NOMO-1 (cell line): ENCODE data around the gene GTF3C2.
A peak's percentile ranks its signal among the peaks of the same experiment; 100 is the strongest.

ENCODE experiments used
- DNase-seq, 2 experiments: peaks; one replicate each; lab custom pipeline; 2025; ENCODE audit not compliant: unreplicated experiment in 2 of 2; lab: John Stamatoyannopoulos, UW

The GTF3C2 gene, protein sequence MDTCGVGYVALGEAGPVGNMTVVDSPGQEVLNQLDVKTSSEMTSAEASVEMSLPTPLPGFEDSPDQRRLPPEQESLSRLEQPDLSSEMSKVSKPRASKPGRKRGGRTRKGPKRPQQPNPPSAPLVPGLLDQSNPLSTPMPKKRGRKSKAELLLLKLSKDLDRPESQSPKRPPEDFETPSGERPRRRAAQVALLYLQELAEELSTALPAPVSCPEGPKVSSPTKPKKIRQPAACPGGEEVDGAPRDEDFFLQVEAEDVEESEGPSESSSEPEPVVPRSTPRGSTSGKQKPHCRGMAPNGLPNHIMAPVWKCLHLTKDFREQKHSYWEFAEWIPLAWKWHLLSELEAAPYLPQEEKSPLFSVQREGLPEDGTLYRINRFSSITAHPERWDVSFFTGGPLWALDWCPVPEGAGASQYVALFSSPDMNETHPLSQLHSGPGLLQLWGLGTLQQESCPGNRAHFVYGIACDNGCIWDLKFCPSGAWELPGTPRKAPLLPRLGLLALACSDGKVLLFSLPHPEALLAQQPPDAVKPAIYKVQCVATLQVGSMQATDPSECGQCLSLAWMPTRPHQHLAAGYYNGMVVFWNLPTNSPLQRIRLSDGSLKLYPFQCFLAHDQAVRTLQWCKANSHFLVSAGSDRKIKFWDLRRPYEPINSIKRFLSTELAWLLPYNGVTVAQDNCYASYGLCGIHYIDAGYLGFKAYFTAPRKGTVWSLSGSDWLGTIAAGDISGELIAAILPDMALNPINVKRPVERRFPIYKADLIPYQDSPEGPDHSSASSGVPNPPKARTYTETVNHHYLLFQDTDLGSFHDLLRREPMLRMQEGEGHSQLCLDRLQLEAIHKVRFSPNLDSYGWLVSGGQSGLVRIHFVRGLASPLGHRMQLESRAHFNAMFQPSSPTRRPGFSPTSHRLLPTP

DNA sequence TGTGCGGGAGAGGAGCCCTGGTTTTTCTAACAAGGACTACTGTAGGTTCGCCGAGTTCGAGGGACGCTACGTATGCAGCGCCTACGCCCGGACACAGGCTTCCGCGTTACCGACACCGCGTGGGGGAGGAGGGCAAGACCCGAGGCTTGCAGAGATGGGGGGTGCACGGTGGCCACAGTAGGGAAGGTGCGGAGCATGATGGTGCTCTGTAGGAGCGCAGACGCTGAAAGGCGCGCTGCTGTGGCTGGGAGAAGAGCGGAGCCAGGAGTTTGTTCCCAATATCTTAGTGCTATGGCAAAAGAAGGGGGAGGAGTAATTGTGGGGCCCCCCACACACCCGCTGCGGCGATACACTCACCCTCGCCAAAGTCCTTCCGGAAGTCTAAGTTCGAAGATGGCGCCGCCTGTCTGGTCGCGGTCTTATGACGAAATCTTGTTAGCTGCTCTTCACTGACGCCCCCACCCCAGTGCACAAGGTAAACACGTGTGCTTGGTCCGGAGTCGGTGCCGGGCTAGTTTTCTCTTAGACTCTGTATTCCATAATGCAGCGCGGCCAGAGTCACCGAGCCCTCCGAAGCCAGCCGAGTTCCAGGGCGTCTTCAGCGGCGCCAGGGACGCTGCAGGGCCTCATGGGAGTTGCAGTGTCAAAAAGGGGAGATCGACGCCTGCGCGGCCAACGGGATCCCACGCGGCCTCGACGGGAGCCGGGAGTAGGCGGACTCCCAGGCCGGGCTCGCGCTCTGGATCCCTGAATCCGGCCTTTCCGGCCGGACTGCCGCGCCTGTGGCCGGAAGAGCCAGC is at the start of gene GTF3C2:
Gene GTF3C2, minus strand, starts transcription at position 383 of the 800 bp plus-strand sequence. CDS start 13,210 bp downstream, outside the sequence.
- peak; percentile 96 for DNase-seq

DNA sequence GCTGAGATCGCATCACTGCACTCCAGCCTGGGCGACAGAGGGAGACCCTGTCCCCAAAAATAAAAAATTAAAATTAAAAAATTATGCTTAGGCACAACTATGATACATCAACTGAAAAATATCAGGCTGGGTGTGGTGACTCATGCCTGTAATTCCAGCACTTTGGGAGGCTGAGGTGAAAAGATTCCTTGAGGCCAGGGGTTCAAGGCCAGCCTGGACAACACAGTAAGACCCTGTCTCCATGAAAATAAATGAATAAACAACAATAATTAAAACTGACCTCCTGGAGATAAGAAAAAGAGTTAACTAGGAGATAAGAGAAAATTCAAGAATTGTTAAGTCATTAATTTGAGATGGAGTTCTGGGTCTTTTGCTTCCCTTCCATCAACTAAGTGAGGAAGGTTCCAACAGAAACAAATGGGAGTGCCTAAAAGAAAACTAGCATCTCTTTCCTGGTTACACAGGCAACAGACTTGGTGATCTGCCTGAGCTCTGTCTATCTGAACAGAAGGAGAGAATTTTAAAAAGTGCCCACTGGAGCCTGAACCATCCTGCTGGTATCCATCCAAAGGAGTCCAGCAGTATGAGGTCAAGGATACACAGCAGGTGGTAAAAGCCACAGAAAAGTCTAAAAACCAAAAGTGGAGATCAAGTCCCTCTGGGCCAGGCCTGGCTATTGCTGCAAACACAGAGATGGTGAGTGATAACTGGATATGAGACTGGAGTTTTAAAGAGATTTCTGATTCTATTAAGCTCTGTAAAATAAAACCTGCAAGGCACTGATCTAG is 44.0 kb upstream of the GTF3C2 start:
- DNase-seq: no peak

DNA sequence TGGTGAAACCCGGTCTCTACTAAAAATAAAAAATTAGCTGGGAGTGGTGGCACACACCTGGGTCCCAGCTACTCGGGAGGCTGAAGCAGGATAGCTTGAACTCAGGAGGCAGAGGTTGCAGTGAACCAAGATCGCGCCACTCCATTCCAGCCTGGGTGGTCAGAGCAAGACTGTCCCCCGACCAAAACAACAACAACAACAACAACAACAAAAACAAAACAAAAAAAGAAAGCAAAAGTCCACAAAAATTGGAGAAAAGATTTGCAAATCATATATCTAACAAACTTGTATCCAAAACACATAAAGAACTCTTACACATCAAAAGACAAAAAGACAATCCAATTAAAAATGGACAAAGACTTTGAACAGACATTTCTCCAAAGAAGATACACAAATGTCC is 42.4 kb upstream of the GTF3C2 start:
- DNase-seq: no peak

DNA sequence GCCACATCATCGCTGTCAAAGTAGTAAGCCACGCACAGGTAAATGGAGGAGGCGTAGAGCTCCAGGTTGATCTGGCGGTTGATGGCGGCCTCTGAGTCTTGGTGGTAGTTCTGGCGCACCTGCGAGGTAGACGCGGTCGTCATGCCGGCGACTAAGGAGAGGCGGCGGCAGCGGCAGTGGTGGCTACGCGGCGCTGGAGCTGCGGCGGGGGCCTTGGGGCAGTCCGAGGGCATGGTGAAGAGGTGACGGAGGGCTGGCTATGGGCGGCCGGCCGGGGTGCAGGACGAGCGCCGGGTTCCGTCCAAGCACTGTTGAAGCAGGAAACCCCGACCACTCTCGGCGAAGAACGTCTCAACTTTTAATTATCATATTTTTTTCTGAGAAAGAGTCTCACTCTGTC is 36.7 kb upstream of the GTF3C2 start:
- no peak for DNase-seq

DNA sequence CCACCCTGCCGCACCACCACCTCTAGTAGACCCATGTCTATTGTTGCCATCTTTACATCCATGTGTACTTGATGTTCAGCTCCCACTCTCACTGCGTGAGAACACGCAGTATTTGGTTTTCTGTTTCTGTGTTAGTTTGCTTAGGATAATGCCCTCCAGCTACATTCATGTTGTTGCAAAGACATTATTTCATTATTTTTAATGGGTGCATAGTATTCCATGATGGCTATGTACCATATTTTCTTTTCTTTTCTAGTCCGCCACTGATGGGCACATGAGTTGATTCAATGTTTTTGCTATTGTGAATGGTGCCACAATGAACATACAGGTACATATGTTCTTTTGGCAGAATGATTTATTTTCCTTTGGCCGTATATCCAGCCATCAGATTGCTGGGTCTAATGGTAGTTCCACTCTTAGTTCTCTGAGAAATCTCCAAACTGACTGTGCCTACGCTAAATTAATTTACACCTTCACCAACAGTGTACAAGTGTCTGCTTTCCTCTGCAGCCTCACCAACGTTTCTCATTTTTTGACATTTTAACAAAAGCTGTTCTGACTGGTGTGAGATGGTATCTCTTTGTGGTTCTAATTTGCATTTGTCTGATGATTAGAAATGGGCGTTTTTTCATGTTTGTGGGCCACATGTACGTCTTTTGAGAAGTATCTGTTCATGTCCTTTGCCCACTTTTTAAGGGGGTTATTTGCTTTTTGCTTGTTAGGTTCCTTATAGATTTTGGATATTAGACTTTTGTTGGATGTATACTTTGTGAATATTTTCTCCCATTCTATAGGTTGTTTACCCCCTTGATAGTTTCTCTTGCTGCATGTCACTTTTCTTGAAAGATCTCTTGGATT is 34.5 kb upstream of the GTF3C2 start:
- DNase-seq: no peak

DNA sequence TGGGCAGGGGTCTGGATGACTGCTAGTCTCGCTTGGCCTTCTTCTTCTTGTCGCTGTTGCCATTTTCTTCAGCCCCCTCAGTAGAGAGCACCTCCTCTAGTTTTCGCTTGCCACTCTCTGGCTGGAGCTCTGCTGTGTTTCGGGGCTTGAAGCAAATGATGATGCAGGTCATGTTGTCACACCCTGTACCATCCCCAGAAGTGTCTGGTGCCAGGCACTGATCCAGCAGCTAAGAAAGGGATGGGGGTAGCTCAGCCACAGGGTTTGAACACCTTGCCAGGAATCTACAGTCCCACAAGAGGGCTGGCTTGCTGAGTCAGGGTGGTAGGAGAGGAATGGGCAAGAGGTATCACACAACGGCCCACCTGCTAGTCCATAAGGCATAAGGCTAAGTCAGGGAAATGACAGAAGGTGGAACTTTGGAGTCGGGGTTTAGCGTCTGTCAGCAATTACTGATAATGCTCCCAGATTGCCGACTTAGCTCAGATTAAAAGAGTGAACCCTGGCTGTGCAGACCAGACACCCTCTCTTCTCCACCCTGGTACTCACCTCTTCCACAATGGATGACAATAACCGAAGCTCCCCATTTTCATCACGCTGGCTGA is 25.1 kb upstream of the GTF3C2 start:
- DNase-seq: no peak

DNA sequence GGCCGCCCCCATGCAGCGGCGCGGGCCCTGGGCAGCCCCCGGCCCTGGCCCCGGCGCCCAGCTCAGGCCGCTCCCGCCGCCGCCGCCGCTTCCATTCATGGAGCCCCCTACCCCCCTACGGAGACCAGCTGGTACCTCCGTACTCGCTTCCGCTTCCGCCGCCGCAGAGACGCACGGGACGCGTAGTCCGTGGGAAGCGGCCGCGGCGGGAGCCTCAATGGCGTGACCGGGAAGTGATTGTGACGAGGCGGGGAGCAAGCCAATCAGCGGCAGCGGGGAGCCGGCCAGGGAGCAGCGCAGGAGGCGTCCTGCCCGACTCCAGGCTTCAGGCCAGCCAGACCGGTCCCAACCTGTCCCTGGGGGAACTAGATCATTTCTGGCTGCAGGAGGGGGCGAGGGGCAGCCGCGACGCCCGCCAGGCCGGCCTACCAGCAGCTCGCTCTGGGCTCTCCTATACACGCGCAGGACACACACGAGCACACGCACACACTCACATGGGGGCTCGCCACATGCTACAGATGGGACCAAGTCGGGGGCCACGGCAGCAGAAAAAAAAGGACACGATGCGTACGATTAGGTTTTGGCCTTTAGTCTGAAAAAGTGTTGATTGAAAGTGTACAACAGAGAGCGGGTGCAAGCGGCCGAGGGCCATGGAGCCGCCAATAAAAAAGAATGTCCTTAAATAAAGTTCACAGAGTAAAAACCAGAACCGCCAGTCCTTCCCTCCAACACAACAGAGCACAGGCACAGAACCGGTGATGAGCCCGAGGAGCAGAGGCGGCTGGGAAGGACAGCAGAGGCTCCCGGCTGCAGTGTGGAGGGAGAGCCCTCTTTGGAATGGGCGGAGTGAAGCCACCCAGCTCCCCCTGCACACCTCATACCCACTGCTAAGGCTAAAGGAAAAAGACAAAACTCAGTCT is 24.3 kb upstream of the GTF3C2 start, which contains the start of gene ZNF513:
Gene ZNF513, minus strand, starts transcription at position 109 of the 920 bp plus-strand sequence. CDS start 208 bp downstream, outside the sequence.
- peak; percentile 89 to 90 for DNase-seq

DNA sequence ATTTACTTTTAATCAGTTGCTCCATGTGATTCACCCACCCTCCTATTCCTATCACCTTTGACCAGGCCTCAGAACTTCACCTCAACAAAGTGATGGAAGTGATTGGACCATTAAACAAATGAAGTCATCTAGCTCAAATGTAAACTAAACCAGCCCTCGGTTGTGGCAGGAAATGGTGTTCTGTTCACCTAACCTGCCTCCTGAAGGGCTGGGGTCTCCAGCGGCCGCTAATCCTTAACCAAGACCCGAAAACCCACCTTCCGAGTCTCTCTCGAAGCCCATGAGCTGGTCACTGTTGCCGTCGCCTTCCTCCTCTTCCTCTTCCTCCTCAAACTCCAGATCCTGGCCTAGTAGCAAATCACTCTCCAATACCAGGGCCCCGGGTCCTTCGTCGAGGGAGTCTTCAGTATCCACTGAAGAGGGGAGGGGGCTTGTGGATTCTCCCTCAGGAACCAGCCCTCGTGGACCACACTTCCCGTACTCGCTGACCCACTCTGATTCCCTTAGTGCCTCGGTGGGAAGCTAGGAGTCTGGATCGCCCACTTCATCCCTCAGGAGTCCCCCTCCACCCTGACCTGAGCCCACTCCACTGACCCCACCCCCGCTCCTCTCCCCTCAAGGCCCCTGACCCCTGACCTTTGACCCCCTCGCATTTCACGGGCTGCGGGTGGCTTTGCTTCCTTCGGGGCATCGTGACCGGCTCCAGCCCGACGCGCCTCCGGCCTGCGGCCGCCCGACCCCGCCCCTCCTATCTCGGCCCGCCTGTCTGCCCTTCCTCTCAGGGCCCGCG is 23.5 kb upstream of the GTF3C2 start:
- peak; percentile 50 to 82 for DNase-seq

DNA sequence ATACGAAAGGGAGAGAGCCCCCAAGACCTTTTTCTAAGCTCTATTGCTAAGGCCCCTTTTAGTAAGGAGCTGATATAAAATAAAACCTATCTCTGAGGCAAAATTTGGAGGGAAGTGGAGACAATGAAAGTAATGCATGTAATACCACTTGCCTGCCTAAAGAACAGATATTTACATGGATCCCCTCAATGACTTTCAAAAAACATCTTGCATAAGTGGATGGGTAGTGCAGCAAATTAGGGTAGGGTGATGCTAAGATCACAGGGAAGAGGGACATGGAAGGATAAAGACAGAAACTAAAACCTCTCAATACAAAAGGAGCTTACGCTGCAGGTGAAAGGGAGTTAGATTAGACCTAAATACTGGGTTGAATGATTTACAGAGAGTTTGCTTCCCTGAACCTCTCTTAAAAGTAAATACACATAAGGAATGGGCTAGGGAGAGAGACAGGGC is 22.8 kb upstream of the GTF3C2 start:
- DNase-seq: peak in 1 of 2 experiments; percentile 28

DNA sequence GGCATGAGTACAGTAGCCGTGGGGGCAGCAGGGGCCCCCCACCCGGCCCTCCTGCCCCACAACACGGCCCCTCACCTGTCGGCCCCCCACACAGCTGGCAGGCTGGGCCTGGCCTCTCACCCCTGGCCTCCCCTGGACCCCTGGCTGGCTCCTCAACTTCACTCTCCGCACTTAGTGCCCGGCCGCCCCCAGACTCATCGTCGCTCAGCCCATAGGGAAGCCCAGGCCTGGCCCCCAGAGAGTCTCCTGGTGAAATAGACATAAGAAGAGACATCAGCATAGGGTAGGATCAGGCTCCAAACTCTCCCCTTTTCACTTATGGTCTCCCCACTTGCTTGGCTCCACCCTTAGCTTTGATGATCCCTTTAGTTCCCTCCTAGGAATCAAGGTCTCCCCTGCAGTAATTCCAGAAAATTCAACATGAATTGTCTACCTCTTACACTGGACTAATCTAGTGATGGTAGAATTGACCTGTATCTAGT is 22.3 kb upstream of the GTF3C2 start:
- no peak for DNase-seq

DNA sequence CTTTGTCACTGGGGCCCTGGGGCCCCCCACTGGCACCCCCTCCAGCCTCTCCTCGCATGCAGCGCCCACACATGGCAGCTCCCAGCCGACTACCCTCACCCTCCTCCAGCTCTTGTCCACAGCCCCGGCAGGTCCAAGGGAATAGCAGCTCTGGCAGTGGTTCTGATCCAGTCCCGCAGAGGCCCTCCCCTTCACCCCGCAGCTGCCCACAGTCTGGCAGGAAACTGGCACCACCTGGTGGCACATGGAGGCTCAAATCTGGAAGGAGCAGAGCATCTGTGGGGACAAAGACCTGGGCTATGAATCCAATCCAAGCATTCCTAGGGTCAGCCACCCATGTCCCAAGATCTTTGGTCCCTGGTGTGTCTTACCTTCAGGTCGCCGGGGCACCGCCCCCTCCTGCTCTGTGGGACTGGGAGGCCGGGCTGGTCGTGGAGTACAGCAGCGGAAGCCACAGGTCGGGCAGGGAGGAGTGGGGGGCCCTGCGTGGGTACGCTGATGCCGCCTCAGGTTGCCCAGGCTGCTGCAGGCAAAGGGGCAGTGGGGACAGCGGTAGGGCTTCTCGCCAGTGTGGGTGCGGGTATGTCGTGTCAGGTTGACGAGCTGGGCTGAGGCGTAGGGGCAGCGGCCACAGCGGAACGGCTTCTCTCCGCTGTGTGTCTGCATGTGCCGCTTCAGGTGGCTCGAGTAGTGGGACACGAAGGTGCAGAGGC is 21.7 kb upstream of the GTF3C2 start:
- no peak for DNase-seq

DNA sequence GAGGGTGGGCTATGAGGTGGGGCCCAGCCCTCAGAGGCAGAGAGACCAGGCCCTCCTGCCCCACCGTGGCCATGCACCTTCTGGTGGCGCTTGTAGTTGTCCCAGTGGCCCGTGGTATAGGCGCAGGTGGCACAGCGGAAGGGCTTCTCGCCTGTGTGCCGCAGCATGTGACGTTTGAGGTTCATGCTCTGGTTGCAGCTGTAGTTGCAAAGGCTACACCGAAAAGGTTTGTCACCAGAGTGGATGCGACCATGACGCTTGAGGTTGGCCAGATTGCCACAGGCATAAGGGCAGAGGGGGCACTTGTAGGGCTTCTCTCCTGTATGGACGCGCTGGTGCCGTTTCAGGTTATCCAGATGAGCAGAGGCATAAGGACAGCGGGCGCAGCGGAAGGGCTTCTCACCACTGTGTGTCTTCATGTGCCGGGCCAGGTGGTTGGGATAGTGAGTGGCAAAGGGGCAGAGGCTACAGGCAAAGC is 21.1 kb upstream of the GTF3C2 start:
- no peak for DNase-seq

DNA sequence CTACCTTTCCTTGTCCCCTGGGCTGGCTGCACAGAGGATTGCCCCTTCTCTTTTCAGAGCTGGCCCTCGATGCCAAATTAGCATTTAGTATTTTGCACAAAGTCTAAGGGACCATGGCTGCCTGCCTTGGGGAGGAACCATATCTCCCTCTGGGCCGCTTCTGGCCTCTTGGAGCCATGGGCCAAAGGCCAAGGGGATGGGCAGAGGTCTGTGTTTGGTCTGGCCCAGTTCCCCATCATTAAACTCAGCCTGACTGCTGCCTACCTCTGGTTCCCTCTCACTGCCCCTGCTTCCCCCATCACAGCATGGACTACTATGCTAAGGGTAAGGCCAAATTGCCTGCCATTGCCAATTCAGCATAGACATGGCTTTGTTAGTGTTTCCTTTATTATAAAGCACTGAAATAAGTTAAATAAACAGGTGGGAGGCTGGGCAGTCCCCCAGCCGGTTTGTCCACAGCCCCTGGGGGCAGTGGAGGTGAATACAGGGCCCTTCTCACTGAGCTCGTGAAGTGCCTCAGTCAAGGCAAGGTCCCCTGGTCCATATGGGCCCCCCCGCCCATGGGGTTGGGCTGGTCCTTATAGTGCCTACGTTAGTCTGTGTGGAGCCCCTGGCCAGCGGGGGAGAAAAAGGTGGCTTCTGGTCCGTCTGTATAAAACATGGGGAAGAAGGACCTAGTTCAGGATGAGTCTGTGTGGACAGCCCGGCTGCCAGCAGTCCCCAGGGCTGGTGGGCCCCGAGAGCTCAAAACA is 20.5 kb upstream of the GTF3C2 start:
- DNase-seq: no peak

DNA sequence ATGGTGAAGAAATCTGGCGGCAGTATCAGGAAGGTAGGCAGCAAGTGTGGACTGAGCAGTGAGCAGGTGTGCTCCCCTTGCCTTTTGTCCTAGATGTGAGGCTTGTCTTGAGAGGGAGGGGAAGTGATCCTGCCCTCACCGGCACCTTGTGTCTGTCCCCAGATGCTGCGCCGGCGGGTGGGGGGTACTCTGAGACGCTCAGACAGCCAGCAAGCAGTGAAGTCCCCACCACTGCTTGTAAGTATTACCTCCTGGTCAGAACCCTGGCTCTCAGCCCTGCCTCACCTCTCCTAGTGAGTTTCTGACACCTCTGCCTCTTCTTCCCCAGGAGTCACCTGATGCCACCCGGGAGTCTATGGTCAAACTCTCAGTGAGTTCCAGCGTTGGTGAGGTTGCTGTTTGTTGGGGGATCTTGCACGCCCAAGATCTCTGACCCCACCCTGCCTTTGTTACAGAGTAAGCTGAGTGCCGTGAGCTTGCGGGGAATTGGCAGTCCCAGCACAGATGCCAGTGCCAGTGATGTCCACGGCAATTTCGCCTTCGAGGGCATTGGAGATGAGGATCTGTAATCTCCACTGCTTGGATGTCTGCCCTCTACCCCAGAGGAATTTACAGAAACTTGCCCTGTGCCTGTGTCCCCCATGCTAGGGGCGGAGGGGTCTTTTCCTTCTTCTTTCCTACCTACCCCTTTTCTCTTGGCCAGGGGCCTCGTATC is 19.7 kb upstream of the GTF3C2 start:
- no peak for DNase-seq
